CD4-positive, alpha-beta T cell treated with Interleukin-17A for 4 hours (primary cell): ENCODE results near the gene BFAR.
"Not testable (repeated sequence)": the region's sequence is repeated elsewhere in the genome, so short reads cannot be mapped to it uniquely, and the experiment has no call there.

Source experiments
- DNase-seq: peaks from one replicate; pipeline ENCODE4 v3.0.0-alpha.2; 2020; ENCODE audit warnings: mixed read lengths

BFAR gene

DNA sequence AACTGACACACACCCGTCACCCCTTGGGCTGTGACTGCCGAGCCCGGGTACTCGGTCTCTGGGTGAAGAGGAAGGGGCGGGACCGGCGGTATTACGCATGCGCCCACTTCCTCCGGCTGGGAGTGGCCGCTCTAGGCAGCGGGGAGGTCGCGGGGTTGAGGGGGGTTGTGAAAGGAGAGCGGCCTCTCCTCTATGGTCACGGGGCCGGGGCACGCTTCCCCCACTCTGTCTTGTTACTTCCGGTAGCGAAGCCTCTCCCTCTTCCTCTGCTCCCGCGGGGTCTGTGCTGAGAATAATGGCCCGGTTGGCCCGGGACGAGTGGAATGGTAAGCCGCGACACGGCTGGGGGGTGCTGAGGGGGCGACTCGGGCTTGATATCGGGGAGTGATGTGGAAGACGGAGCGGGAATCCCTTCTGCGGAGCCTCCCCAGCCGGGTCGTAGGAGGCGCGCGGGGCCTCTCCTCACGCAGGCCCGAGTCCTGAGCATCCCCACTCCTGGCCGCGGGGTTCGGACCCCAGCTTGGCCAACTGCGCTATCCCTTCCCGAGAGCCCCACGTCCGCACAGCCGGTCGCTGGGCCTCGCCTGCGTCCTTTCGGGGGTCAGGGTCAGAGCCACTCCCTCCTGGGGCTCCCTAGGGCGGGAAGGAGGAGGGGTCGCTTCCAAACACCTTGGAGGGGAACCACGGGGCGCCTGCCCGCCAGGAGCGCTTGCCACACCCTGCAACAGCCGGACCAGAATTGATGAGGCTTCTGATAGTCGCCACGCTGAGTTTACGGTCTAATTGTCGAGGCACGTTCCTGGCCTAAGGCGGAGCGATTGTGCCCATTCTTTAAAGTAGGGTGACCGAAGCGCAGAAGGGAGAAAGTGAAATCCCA is at the start of gene BFAR:
TSS of gene BFAR (plus strand) at position 259 of the 877 bp plus-strand sequence. CDS start 11,396 bp downstream, outside the sequence.
- peak; percentile 99 for DNase-seq

- no peak for DNase-seq
Observed at GRCh38 chr16:14585287-14585686, 47.5 kb upstream of the BFAR start.

DNA sequence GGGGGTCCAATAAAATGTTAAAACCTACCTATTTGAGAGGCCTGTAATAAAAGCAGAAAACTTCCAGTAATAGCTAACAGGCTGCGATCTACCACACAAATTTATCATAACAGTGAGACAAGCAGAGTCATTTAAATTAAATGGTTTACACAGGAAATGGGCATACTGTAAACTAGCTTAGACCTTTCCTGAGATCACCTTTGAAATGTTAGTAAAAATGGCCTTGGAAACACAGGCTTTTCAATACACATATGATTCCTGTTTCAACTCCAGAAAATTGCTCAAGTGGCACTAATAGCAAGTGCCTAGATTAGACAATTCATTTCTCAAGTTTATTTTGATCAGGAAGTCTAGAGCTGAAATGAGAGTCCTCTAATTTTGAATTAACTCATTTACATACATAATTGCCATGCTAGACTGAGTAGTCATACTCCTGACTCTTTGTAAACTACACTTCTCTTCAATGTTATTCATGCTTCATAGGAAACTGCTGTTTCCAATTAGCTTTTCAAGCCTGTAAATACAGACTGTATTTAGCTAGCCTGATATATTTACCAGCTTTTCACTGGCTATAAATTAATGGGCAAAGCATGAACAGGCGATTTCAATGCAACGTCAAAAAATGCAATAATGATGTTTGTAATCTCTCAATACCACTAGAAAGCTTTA is 46.0 kb upstream of the BFAR start:
- DNase-seq: no peak

GRCh38 chr16:14600164-14600563 is 32.6 kb upstream of the BFAR start:
- DNase-seq: no peak

GRCh38 chr16:14602443-14602963 is 30.2 kb upstream of the BFAR start:
- no peak for DNase-seq

DNA sequence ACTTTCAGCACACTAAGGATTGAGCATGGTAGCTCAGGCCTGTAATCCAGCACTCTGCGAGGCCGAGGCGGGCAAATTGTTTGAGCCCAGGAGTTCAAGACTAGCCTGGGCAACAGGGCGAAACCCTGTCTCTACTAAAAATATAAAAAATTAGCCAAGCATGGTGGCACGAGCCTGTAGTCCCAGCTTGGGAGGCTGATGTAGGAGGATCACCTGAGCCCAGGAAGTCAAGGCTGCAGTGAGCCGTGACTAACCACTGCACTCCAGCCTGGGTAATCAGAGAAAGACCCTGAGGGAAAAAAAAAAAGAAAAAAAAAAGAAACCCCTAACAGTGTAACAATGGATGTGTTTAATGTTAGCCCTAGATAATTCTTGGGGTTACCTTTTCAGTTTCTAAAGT is 26.6 kb upstream of the BFAR start:
- DNase-seq: no peak

GRCh38 chr16:14608111-14608566 is 24.6 kb upstream of the BFAR start:
- no peak for DNase-seq

DNA sequence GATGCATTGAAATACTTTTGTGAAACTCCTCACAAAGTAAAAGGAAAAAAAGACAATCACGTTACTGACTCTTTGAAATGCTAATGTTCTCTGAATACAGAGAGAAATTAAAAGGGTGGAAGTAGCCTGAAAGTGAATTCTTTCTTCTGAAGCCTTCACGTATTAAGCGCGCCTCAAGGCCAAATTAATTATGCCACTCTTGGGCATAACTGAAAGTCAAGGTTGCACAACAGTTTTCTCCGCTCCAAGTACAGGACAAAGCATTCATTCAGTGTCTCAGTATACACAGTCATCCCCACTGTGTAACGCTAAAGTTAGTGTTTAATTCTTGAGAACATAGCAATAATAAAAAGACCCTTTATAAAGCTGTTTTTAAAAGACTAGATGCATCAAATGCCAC is 24.1 kb upstream of the BFAR start:
- DNase-seq: no peak

GRCh38 chr16:14609716-14610115 is 23.0 kb upstream of the BFAR start:
- no peak for DNase-seq

- no peak for DNase-seq
Observed at GRCh38 chr16:14611660-14612059, 21.1 kb upstream of the BFAR start.

DNA sequence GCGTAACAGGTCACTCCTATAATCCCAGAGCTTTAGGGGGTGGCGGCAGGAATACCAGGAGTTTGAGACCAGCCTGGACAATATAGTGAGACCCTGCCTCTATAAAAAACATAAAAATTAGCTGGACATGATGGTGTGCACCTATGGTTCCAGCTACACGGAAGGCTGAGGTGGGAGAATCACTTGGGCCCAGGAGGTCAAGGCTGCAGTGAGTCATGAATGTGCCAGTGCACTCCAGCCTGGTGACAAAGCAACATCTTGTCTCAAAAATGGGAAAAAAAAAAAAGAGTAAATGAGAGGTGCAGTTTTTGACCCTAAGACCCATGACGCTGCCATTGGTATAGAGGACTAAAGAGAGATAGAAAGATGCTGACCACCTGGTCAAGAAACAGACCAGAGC is 18.8 kb upstream of the BFAR start:
- DNase-seq: no peak

DNA sequence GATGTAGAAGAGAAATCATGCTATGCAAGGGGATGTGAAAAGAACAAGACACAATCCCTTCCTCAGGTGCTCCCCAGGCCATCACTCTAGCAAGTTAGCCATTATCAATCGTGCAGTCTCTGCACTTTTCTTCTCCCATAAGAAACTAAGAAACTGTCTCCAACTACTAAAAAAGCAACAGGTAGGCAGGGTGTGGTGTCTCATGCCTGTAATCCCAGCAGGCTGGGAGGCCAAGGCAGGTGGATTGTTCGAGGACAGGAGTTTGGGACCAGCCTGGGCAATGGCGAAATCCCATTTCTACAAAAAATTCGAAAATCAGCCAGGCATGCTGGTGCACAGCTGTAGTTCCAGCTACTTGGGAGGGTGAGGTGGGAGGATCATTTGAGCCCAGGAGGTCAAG is 16.5 kb upstream of the BFAR start:
- no peak for DNase-seq

DNA sequence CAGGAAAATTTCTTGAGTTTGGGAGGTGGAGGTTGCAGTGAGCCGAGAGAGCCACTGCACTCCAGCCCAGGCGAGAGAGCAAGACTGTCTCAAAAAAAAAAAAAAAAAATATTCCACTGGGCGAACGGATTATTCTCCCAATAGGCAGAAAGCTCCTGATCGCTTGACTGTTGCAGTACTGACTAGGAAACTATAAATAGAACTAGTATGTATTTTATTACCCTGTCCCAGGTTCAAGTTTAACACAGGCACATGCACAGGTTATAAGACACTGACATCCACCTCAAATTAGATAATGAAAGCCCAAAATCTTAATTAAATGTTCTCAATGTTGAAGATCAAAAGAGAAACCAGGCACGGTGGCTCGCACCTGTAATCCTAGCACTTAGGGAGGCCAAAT is 14.2 kb upstream of the BFAR start:
- DNase-seq: no peak

DNA sequence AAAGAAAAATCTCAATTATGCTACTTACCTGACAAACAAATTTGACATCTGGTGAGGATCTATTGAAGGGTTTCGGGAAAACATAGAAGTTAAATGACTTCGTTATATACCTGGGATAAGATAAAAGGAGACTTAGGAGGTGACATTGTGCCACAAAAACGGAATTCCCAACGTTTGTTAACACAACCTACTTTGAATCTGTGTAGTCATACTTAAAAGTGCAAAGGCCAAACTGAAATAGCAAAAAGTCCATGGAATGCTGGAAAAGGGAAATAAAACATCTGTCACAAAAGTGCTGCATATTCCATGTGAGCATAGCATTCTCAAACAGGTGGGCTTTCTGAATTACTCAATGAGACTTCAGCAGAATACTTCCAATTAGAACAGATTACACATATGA is 5.7 kb upstream of the BFAR start:
- DNase-seq: no peak

DNA sequence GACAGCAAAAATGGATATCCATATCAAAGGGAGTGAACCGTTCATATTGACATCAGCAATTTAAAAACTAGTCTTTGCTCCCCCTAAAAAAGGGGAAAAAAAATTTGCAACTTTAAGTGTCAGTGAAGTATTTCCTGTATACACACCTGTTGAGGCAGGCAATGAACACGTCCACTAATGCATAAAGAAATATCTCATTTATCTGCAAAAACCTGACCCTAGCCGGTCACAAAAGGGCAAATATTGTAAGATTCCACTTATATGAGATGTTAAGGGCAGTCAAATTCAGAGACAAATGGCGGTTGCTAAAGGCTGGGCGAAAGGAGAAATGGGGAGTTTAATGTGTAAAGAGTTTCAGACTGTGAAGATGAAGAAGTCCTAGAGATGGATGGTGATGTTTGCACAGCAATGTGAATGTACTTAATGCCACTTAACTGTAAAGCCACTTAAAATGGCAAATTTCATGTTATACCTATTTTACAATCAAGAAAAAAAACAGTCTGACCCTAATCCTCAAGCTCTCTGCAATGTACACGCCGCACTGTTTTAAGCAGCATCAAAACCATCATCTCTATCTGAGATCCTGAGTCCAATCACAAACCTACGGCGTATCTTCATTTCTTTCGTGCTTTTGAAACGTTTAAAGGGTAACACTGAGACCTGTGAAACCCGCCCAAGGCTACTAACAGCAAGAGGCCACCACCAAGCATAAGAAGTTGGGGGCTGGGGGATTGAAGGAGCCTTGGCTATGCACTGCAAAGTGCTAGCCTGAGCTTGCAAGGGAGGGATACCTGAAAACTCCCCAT is 3.7 kb upstream of the BFAR start:
- DNase-seq: peak; percentile 7

GRCh38 chr16:14629612-14629918 is 3.2 kb upstream of the BFAR start:
- DNase-seq: no peak

- DNase-seq: peak; percentile 99
Observed at GRCh38 chr16:14629919-14630619, 2.7 kb upstream of the BFAR start, which contains the start of gene PARN. TSS of gene PARN (minus strand) at chr16:14630260. CDS start at chr16:14630125, 135 bp downstream.

GRCh38 chr16:14630620-14631330 is 2.0 kb upstream of the BFAR start:
- not testable (repeated sequence) for DNase-seq

GRCh38 chr16:14634389-14634725 is 1.6 kb downstream of the BFAR start:
- DNase-seq: no peak

- DNase-seq: no peak
Observed at GRCh38 chr16:14635395-14636165, 2.8 kb downstream of the BFAR start.
